GM18868 (cell line): ENCODE results near the gene PRDM5.

Source experiments
- ATAC-seq: cut with Tn5 transposase; IDR thresholded peaks from one replicate; pipeline ENCODE4 v1.9.1; 2021; ENCODE audit warnings: mild to moderate bottlenecking, moderate library complexity; ENCODE audit not compliant: unreplicated experiment

PRDM5 gene

DNA sequence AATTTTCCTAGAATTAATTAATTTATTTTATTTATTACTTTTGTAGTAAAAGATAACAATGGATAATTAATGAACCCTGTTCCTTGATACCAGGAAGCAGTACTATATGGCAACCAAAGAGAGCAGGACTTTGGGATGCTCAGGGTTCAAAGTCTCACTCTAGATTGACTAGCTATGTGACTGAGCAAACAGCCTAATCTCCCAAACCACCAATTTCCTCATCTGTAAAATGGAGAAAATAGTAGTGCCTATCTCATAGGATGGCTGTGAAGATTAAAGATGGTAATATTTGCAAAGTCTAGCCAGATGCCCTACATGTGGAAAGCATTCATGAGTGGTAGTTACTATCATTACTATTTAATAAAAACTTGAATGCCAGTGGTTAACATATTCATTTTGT is 97.6 kb downstream of the PRDM5 start:
- ATAC-seq: no peak

GRCh38 chr4:120821977-120822376 is 100.5 kb downstream of the PRDM5 start:
- ATAC-seq: no peak

- ATAC-seq: no peak
Observed at GRCh38 chr4:120821029-120821428, 101.5 kb downstream of the PRDM5 start.

GRCh38 chr4:120819805-120820437 is 102.6 kb downstream of the PRDM5 start:
- ATAC-seq: peak; percentile 78

DNA sequence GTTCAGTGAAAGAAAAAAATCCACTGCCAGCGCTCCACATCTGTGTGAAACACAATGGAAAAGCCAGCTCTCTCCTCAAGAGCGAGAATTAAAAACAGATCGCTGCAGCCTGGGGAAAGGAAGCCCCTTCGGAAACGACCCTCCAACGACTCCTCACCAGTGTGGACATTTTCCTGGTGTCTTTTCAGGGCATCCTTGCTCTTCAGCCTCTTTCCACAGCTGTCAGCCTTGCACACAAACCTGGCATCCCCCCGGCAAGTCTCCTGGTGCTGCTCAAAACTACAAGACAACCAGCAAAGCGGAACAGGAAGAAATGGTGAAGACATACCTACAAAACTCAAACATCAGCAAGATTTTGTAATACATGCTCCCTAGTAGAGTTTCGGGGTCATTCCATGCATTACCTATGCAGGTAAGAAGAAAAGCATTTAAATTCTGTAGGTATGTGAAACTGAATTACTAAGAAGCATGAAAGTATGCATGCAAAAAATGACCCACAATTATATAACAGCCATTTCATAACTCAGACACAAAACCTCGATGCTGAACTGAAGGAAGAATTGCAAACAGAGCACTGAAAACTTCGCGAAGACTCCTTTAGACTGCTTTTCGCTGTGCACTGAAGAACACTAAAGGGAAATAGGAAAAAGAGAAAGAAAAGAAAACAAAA is 106.1 kb downstream of the PRDM5 start:
- ATAC-seq: no peak

DNA sequence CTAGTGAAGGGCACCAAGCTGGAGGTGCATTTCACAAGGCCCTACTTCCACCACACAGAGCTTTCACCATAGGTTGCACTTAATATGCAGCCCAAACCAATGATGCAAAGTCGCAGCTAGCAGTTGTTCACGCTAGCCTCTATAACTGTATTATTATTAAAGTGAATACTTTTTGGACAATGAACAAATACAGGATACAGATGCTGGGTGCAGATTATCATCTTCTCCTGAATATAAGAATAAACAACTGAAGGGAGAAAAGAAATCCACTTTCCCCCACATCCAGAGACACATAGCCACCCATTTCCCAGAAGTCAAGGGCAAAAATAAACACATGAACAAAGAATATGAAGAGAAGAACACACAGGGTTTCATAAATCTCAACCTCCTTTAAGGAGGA is 107.2 kb downstream of the PRDM5 start:
- ATAC-seq: no peak

- no peak for ATAC-seq
Observed at GRCh38 chr4:120814886-120815285, 107.6 kb downstream of the PRDM5 start.

DNA sequence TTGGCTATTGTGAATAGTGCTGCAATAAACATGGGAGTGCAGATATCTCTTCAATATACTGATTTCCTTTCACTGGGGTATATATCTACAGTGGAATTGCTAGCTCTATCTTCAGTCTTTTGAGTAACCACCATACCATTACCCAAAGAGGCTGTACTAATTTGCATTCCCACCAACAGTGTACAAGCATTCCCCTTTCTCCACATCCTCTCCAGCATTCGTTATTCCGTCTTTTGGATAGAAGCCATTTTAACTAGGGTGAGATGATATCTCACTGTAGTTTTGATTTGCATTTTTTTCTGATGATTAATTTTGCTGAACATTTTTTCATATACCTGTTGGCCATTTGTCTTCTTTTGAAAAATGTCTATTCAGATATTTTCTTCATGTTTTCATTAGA is 110.3 kb downstream of the PRDM5 start:
- ATAC-seq: no peak

DNA sequence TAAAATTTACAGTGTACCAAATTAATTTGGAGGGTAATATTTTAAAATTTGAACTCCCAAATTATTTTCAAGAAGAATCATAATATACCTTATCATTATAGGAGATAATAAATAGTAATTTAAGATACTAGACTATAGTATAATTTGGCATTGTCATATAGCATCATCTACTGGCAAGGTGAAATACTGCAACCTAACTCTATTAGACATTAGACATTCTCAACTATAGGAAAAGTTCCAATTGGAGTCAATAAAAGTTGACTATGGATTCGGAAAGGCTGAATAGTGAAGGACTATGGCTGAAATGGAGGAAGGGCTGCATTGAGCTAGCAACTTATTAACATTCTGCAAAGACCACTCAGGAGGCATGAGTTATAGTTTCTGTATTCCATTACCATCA is 113.0 kb downstream of the PRDM5 start:
- ATAC-seq: no peak

DNA sequence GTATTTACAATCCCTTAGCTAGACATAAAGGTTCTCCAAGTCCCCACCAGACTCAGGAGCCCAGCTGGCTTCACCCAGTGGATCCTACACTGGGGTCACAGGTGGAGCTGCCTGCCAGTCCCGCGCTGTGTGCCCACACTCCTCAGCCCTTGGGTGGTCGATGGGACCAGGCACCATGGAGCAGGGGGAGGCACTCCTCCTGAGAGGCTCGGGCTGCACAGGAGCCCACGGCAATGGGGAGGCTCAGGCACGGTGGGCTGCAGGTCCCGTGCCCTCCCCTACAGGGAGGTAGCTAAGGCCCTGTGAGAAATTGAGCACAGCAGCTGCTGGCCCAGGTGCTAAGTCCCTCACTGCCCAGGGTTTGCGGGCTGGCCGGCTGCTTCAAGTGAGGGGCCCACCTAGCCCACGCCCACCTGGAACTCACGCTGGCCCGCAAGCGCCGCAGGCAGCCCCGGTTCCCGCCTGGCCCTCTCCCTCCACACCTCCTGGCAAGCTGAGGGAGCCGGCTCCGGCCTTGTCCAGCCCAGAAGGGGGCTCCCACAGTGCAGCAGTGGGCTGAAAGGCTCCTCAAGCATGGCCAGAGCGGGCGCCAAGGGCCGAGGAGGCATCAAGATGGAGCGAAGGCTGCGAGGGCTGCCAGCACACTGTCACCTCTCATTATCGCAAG is 113.9 kb downstream of the PRDM5 start:
- ATAC-seq: no peak

DNA sequence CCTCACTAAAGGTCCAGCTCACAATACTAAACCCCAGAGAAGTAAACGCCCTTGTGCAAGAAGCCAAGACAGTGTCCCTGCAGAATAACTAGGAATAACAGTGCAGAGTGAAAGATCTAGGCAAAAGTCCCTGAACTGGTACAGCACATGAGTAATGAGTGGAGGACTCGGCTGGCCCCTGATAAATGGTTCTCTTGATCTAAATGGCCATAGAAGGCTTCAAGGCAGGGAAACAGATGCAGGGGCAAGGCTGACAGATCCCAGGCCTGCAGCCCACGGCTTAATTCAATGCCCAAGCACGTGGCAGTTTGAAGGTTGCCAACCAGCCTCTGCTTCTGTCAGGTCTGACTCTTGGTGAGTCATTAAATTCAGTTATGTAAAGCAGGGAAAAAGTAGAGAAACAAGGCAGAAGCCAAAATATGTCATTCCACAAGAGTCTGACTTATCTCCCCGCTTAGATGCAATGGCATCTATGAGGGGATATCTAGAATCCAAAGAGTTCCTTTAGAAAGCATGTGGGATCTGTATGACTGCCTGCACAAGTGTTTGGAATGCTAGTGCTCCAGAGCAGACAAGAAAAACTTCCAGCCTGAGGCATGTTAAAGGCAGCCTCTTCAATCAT is 121.3 kb downstream of the PRDM5 start:
- ATAC-seq: no peak

- ATAC-seq: no peak
Observed at GRCh38 chr4:120798570-120798969, 124.0 kb downstream of the PRDM5 start.

DNA sequence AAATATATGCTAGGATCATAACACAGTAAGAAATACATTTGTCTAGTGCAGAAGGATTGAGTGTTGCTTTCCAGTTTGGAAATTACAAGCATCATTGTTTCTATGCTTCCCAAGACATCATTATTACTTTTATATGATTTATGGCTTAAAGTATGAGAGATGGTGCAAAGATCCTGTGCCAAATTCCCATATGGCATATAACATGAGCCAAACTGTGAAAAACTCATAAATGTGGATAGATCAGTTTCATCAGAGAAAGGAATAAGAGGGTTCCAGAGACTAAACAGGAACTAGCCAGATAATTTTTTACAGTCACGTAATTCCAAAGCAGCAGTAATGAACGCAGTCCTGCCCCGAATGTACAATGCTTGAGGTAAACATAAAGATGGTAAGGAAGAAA is 126.3 kb downstream of the PRDM5 start:
- ATAC-seq: no peak

- no peak for ATAC-seq
Observed at GRCh38 chr4:120785202-120785601, 137.3 kb downstream of the PRDM5 start.

GRCh38 chr4:120777459-120777858 is 145.1 kb downstream of the PRDM5 start:
- no peak for ATAC-seq

GRCh38 chr4:120775431-120775830 is 147.1 kb downstream of the PRDM5 start:
- ATAC-seq: no peak

- no peak for ATAC-seq
Observed at GRCh38 chr4:120773641-120774040, 148.9 kb downstream of the PRDM5 start.

DNA sequence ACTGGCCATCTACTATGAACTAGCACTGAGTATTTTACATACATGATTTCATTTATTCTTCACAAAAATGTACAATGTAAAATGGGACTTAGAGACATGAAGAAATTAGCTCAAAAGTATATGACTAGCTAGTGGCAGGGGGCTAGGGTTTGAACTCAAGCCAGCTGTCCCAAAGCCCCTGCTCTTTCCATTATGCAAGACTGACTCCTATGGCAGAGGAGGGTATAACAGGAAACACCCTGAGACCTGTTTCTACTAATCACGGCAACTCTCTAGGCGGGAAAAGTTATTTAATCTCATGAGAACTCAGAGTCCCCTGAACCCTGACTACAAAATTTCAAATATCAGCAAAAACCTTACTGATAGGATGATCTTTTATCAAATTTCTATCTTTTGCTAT is 150.6 kb downstream of the PRDM5 start:
- ATAC-seq: no peak

DNA sequence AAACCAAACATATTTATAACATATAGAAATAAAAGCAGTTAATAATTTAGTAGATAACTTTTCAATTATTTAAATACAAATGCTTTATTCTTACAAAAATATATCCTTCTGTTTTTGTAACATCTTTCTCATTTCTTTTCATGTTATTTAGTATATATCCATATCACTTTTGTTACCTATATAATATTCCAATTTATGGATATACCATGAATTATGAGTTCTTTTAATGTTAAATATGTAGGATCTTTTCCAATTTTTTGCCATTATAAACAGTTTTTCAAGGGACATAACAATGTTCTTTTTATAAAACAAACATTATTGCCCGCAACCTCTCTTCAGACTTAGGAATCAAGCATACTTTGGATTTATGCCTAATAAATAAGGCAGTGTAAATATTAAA is 151.6 kb downstream of the PRDM5 start:
- no peak for ATAC-seq

- ATAC-seq: no peak
Observed at GRCh38 chr4:120769227-120769626, 153.3 kb downstream of the PRDM5 start.

DNA sequence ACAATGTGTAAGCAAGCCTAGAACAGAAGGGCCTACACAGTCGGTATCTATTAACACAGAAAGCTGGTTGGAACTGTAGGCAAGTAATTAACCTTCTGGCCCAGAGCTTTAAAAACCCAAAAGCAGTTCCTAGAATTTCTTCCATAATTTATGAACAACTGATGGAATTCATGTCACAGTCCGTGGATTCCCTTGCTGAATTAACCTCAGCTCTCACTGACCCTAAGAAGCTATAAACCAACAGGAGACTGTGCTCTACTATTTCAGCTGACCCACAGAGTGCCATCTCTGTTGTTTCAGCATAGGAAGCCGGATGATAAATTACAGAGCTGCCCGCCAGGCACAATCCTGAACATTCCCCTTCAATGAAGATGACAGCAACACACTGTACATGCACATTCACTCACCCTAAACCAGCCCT is 157.3 kb downstream of the PRDM5 start:
- ATAC-seq: no peak

GRCh38 chr4:120763650-120764049 is 158.9 kb downstream of the PRDM5 start:
- no peak for ATAC-seq
